Measurements from ENCODE around the gene ERC2. TPM values are rescaled to one million over a fixed set of nuclear protein-coding genes. Genes with fewer than 3 reads are reported as not detected.

Gene ERC2
- total and polyA plus RNA-seq, 2 of the 13 experiments (the other 11 are each of a cell fraction or from before 2014, with no cell fraction given): 0.16 to 0.22 TPM

DNA sequence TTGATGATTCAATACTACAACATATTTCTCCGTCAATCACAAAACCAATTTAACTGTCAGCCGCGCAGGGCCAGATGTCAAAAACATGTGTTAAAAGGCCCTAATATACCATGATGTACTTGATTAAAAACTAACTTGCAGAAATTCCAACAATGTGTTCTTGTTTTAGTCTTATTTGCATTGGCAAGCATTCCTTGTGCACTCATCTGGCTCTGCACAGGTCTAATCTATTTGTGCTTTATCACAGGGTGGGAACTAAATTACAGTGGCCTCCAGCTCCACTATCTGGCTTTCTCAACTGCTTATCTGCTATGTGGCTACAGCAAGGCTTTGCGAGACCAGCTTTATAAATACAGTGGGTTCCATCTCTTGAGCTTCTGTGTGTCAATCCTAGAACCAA lies 455.5 kb downstream of the ERC2 start:
- in situ Hi-C loops (cut with HindIII; ENCODE audit: extremely low pct_ligation_motif_present, low pct_unique_long_range_greater_than_20kb): no loop called here
- ATAC-seq (no peak), FAIRE-seq (no peak), DNase-seq (ENCODE audit: low spot score) (no peak)
- H3K27me3 ChIP-seq (ENCODE audit: control insufficient read depth in 1 of 2, insufficient read depth in 2 of 2, low read length in 2 of 2): no peaks in the 10 kb centered on the region
- TF ChIP-seq WIZ (CRISPR knock-in tag; IDR thresholded peaks at IDR 0.05) (no peak), ZNF496 (CRISPR knock-in tag; IDR thresholded peaks at IDR 0.05; ENCODE audit: insufficient replicate concordance) (no peak), NCOA2 (CRISPR knock-in tag; IDR thresholded peaks at IDR 0.05) (no peak), RXRB (CRISPR knock-in tag; IDR thresholded peaks at IDR 0.05; ENCODE audit: borderline replicate concordance) (no peak), ZNF12 (CRISPR knock-in tag; IDR thresholded peaks at IDR 0.05) (no peak), GATA4 (IDR thresholded peaks at IDR 0.05; ENCODE audit: borderline replicate concordance, low read depth) (no peak), ZNF547 (CRISPR knock-in tag; IDR thresholded peaks at IDR 0.05) (no peak), TCF7L2 (IDR thresholded peaks at IDR 0.05; ENCODE audit: low read depth, low read length) (no peak), NFIC (IDR thresholded peaks at IDR 0.05; ENCODE audit: low read length) (no peak), ELF3 (CRISPR knock-in tag; IDR thresholded peaks at IDR 0.05) (no peak), CREM (IDR thresholded peaks at IDR 0.05) (no peak), CREM (CRISPR knock-in tag; IDR thresholded peaks at IDR 0.05) (no peak), SP1 (IDR thresholded peaks at IDR 0.05) (no peak), SP1 (CRISPR knock-in tag; IDR thresholded peaks at IDR 0.05) (no peak)
- TF ChIP-seq, protein P1, sequence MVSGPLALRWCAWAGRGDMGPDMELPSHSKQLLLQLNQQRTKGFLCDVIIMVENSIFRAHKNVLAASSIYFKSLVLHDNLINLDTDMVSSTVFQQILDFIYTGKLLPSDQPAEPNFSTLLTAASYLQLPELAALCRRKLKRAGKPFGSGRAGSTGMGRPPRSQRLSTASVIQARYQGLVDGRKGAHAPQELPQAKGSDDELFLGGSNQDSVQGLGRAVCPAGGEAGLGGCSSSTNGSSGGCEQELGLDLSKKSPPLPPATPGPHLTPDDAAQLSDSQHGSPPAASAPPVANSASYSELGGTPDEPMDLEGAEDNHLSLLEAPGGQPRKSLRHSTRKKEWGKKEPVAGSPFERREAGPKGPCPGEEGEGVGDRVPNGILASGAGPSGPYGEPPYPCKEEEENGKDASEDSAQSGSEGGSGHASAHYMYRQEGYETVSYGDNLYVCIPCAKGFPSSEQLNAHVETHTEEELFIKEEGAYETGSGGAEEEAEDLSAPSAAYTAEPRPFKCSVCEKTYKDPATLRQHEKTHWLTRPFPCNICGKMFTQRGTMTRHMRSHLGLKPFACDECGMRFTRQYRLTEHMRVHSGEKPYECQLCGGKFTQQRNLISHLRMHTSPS (CRISPR knock-in tag; IDR thresholded peaks at IDR 0.05; ENCODE audit: low read depth): no peak
- TF ChIP-seq, protein P2, sequence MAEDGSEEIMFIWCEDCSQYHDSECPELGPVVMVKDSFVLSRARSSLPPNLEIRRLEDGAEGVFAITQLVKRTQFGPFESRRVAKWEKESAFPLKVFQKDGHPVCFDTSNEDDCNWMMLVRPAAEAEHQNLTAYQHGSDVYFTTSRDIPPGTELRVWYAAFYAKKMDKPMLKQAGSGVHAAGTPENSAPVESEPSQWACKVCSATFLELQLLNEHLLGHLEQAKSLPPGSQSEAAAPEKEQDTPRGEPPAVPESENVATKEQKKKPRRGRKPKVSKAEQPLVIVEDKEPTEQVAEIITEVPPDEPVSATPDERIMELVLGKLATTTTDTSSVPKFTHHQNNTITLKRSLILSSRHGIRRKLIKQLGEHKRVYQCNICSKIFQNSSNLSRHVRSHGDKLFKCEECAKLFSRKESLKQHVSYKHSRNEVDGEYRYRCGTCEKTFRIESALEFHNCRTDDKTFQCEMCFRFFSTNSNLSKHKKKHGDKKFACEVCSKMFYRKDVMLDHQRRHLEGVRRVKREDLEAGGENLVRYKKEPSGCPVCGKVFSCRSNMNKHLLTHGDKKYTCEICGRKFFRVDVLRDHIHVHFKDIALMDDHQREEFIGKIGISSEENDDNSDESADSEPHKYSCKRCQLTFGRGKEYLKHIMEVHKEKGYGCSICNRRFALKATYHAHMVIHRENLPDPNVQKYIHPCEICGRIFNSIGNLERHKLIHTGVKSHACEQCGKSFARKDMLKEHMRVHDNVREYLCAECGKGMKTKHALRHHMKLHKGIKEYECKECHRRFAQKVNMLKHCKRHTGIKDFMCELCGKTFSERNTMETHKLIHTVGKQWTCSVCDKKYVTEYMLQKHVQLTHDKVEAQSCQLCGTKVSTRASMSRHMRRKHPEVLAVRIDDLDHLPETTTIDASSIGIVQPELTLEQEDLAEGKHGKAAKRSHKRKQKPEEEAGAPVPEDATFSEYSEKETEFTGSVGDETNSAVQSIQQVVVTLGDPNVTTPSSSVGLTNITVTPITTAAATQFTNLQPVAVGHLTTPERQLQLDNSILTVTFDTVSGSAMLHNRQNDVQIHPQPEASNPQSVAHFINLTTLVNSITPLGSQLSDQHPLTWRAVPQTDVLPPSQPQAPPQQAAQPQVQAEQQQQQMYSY (CRISPR knock-in tag; IDR thresholded peaks at IDR 0.05): no peak
- H3K27ac ChIP-seq (ENCODE audit: extremely low read length, insufficient read depth, low read length): no peak overlapping the region
- no TSS peak for BruUV-seq (replicated peaks)
- WGBS (ENCODE audit: low lambda C conversion rate): 85% methylated on average over 4 of the region's 4 CpGs
- POLR2A ChIA-PET: no interaction called here
- H3K79me2 ChIP-seq (ENCODE audit: insufficient read depth, low read length): no peaks in the 10 kb centered on the region
- H4K20me1 ChIP-seq (ENCODE audit: insufficient read depth, low read length): no peaks in the 10 kb centered on the region
- intact Hi-C loops (cut with micrococcal nuclease; ENCODE audit: unreplicated experiment): no loop called here
- H3K4me2 ChIP-seq (ENCODE audit: low read depth, low read length): no peak overlapping the region
- CTCF ChIA-PET (ENCODE audit: low intra/inter-chr PET ratio, low total read pairs): no interaction called here
- no peaks in the 10 kb centered on the region for H3K36me3 ChIP-seq (replicated peaks in 1 of 2; ENCODE audit: control insufficient read depth in 1 of 2, insufficient read depth in 2 of 2, low read length in 2 of 2)
- no peak overlapping the region for H2AFZ ChIP-seq (ENCODE audit: low read length)
- H3K9me3 ChIP-seq (ENCODE audit: low read length): no peaks in the 10 kb centered on the region
- no peak overlapping the region for H3K4me3 ChIP-seq (replicated peaks in 1 of 3; ENCODE audit: insufficient read depth in 1 of 3, low read depth in 2 of 3, low read length in 3 of 3)
- no peaks in the 10 kb centered on the region for H3K4me1 ChIP-seq (ENCODE audit: insufficient read depth, low read length)
- H3K9ac ChIP-seq (ENCODE audit: insufficient read depth, low read depth, low read length): no peak overlapping the region
